ENCODE results near the gene GRID1.
"Not testable (repeated sequence)": the region's sequence is repeated elsewhere in the genome, so short reads cannot be mapped to it uniquely, and the experiment has no call there.

Gene GRID1

GRCh38 chr10:86100581-86101061 is 266.0 kb downstream of the GRID1 start:
- Histone ChIP-seq H3K27me3 (ENCODE audit: insufficient read depth, low read length) (no peaks in the 10 kb centered on the region), H3K36me3 (ENCODE audit: insufficient read depth, low read depth, low read length) (no peaks in the 10 kb centered on the region), H3K4me1 (ENCODE audit: insufficient read depth, low read length) (no peaks in the 10 kb centered on the region), H3K9me3 (ENCODE audit: insufficient read depth, low read depth, low read length) (no peaks in the 10 kb centered on the region), H3K9ac (ENCODE audit: low read depth, low read length) (no peak overlapping the region), H3K27ac (ENCODE audit: low read length) (no peak overlapping the region), H3K4me3 (ENCODE audit: low read length) (no peak overlapping the region)

DNA sequence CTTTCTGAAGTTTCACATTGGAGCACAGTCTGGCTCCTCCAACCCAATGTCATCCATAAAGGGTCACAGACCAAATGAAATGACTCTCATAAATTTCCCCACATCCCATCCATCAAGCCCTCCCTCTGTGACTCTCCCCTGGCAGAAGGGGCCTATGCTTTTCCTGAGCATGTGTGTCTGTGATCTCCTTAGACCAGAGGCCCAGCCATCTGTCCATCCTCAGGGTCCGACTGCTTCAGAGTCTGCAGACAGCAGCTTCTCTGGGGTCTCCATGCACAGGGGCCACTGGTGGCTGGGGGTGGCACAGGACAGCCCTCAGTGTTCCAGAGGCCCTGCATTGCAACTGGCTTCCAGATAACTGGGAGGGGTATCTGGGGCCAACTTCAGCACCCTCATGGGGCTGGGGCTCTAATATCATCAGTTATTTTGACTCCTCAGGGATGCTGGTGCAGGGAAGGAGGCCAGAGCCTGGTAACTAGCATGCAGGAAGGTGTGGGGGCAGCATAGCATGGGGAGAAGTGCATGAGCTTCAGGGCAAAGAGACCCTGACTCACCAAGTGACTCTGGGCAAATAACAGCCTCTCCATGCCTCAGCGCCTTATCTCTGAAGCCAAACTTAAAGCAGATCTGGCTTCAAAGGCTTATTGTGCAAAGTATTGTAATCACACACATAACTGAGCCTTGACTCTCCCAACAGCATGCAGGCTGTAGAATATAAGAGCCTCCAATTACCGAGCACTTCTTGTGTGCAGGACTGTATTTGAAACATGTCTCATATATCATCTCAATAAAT is 266.9 kb downstream of the GRID1 start:
- no peak overlapping the region for H3K4me3 ChIP-seq (ENCODE audit: low read length)
- no peak overlapping the region for H3K9ac ChIP-seq (ENCODE audit: low read depth, low read length)
- H3K36me3 ChIP-seq (ENCODE audit: insufficient read depth, low read depth, low read length): no peaks in the 10 kb centered on the region
- no peak overlapping the region for H3K27ac ChIP-seq (ENCODE audit: low read length)
- no peaks in the 10 kb centered on the region for H3K4me1 ChIP-seq (ENCODE audit: insufficient read depth, low read length)
- H3K27me3 ChIP-seq (ENCODE audit: insufficient read depth, low read length): no peaks in the 10 kb centered on the region
- H3K9me3 ChIP-seq (ENCODE audit: insufficient read depth, low read depth, low read length): no peaks in the 10 kb centered on the region

DNA sequence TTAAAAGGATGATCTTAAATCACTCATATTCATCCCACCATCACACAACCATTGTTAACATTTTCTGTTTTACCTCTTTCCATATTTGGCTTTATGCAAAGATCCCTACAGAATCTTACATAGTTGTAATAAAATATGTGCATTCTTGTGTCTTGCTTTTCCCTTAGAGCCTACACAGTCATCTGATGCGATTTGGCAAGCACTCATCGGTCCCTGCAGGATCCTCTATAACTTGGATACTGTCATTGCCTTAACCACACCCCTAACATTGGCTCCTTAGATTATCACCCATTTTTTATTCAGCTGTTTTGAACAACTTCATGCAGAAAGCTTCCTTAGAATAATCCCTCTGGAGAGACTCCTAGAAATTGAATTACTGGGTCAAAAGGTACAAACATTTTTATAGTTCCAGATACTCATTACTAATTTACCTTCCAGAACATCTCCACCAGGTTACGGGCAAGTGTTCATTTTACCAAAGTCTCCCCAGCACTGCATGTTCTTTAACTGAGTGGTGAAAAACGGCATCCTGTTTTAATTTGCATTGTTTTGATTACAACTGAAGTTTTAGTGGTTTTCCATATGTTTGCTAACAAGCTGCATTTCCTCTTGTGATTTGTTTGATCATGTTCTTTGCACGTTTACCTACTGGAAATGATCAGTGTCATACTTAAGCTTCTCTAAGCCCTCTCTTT is 268.3 kb downstream of the GRID1 start:
- Histone ChIP-seq H3K9ac (ENCODE audit: low read depth, low read length) (no peak overlapping the region), H3K27ac (ENCODE audit: low read length) (no peak overlapping the region), H3K4me1 (ENCODE audit: insufficient read depth, low read length) (no peaks in the 10 kb centered on the region), H3K36me3 (ENCODE audit: insufficient read depth, low read depth, low read length) (no peaks in the 10 kb centered on the region), H3K9me3 (ENCODE audit: insufficient read depth, low read depth, low read length) (no peaks in the 10 kb centered on the region), H3K4me3 (ENCODE audit: low read length) (no peak overlapping the region), H3K27me3 (ENCODE audit: insufficient read depth, low read length) (no peaks in the 10 kb centered on the region)

- H3K9ac ChIP-seq (ENCODE audit: low read depth, low read length); H3K4me1 ChIP-seq (ENCODE audit: insufficient read depth, low read length); H3K27ac ChIP-seq (ENCODE audit: low read length); H3K36me3 ChIP-seq (ENCODE audit: insufficient read depth, low read depth, low read length); H3K9me3 ChIP-seq (ENCODE audit: insufficient read depth, low read depth, low read length); H3K4me3 ChIP-seq (ENCODE audit: low read length); H3K27me3 ChIP-seq (ENCODE audit: insufficient read depth, low read length): not testable (repeated sequence)
Measured at GRCh38 chr10:86095061-86095460, 271.5 kb downstream of the GRID1 start.

- H3K4me1 ChIP-seq (ENCODE audit: insufficient read depth, low read length); H3K9me3 ChIP-seq (ENCODE audit: insufficient read depth, low read depth, low read length); H3K27me3 ChIP-seq (ENCODE audit: insufficient read depth, low read length); H3K4me3 ChIP-seq (ENCODE audit: low read length); H3K36me3 ChIP-seq (ENCODE audit: insufficient read depth, low read depth, low read length); H3K9ac ChIP-seq (ENCODE audit: low read depth, low read length); H3K27ac ChIP-seq (ENCODE audit: low read length): not testable (repeated sequence)
Measured at GRCh38 chr10:86092311-86092710, 274.3 kb downstream of the GRID1 start.

DNA sequence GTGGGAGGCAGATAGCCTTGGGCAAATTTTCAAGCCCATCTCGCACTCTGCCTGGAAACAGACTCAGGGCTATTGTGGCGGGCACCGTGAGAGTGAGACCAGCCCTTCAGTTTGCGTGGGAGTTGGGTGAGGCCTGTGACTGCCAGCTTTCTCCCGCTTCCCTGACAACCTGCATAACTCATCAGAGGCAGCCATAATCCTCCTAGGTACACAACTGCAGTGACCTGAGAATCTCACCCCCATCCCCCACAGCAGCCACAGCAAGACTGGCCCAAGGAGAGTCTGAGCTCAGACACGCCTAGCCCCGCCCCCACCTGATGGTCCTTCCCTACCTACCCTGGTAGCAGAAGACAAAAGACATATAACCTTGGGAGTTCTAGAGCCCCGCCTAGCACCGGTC is 275.4 kb downstream of the GRID1 start:
- Histone ChIP-seq H3K27ac (ENCODE audit: low read length) (no peak overlapping the region), H3K9ac (ENCODE audit: low read depth, low read length) (no peak overlapping the region), H3K9me3 (ENCODE audit: insufficient read depth, low read depth, low read length) (no peaks in the 10 kb centered on the region), H3K4me1 (ENCODE audit: insufficient read depth, low read length) (no peaks in the 10 kb centered on the region), H3K4me3 (ENCODE audit: low read length) (no peak overlapping the region), H3K27me3 (ENCODE audit: insufficient read depth, low read length) (no peaks in the 10 kb centered on the region), H3K36me3 (ENCODE audit: insufficient read depth, low read depth, low read length) (no peaks in the 10 kb centered on the region)

GRCh38 chr10:86090807-86091206 is 275.8 kb downstream of the GRID1 start:
- H3K27me3 ChIP-seq (ENCODE audit: insufficient read depth, low read length): no peaks in the 10 kb centered on the region
- H3K4me1 ChIP-seq (ENCODE audit: insufficient read depth, low read length): no peaks in the 10 kb centered on the region
- H3K4me3 ChIP-seq (ENCODE audit: low read length): no peak overlapping the region
- H3K9me3 ChIP-seq (ENCODE audit: insufficient read depth, low read depth, low read length): no peaks in the 10 kb centered on the region
- H3K36me3 ChIP-seq (ENCODE audit: insufficient read depth, low read depth, low read length): no peaks in the 10 kb centered on the region
- H3K27ac ChIP-seq (ENCODE audit: low read length): no peak overlapping the region
- no peak overlapping the region for H3K9ac ChIP-seq (ENCODE audit: low read depth, low read length)

- Histone ChIP-seq H3K27ac (ENCODE audit: low read length) (no peak overlapping the region), H3K4me3 (ENCODE audit: low read length) (no peak overlapping the region), H3K36me3 (ENCODE audit: insufficient read depth, low read depth, low read length) (no peaks in the 10 kb centered on the region), H3K4me1 (ENCODE audit: insufficient read depth, low read length) (no peaks in the 10 kb centered on the region), H3K27me3 (ENCODE audit: insufficient read depth, low read length) (no peaks in the 10 kb centered on the region), H3K9me3 (ENCODE audit: insufficient read depth, low read depth, low read length) (no peaks in the 10 kb centered on the region), H3K9ac (ENCODE audit: low read depth, low read length) (no peak overlapping the region)
Measured at GRCh38 chr10:86087716-86088115, 278.9 kb downstream of the GRID1 start.

DNA sequence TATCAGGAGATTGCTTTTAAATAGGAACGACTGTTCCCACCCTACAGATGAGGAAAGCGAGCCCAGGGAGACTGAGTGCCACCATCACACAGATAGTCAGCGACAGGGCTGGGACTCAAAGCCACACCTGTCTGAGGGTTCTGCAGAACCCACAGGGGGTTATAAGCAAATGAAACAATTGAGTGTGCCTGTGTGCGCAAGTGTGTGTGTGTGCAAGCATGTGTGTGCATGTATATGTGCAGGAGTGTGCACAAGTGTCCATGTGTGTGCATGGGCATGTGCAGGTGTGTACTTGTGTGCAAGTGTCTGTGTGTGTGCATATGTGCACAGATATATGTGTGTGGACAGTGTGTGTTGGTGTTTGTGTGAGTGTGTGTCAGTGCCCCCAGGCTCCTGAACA is 280.2 kb downstream of the GRID1 start:
- Histone ChIP-seq H3K27me3 (ENCODE audit: insufficient read depth, low read length) (no peaks in the 10 kb centered on the region), H3K9ac (ENCODE audit: low read depth, low read length) (no peak overlapping the region), H3K27ac (ENCODE audit: low read length) (no peak overlapping the region), H3K9me3 (ENCODE audit: insufficient read depth, low read depth, low read length) (no peaks in the 10 kb centered on the region), H3K4me3 (ENCODE audit: low read length) (no peak overlapping the region), H3K4me1 (ENCODE audit: insufficient read depth, low read length) (no peaks in the 10 kb centered on the region), H3K36me3 (ENCODE audit: insufficient read depth, low read depth, low read length) (no peaks in the 10 kb centered on the region)

- H3K9me3 ChIP-seq (ENCODE audit: insufficient read depth, low read depth, low read length): no peaks in the 10 kb centered on the region
- H3K27ac ChIP-seq (ENCODE audit: low read length): no peak overlapping the region
- no peaks in the 10 kb centered on the region for H3K27me3 ChIP-seq (ENCODE audit: insufficient read depth, low read length)
- no peak overlapping the region for H3K9ac ChIP-seq (ENCODE audit: low read depth, low read length)
- H3K4me1 ChIP-seq (ENCODE audit: insufficient read depth, low read length): no peaks in the 10 kb centered on the region
- H3K4me3 ChIP-seq (ENCODE audit: low read length): no peak overlapping the region
- H3K36me3 ChIP-seq (ENCODE audit: insufficient read depth, low read depth, low read length): no peaks in the 10 kb centered on the region
Measured at GRCh38 chr10:86085686-86086085, 280.9 kb downstream of the GRID1 start.

GRCh38 chr10:86085136-86085535 is 281.5 kb downstream of the GRID1 start:
- no peak overlapping the region for H3K9ac ChIP-seq (ENCODE audit: low read depth, low read length)
- no peak overlapping the region for H3K27ac ChIP-seq (ENCODE audit: low read length)

GRCh38 chr10:86084585-86084984 is 282.0 kb downstream of the GRID1 start:
- Histone ChIP-seq H3K36me3 (ENCODE audit: insufficient read depth, low read depth, low read length) (no peaks in the 10 kb centered on the region), H3K27ac (ENCODE audit: low read length) (no peak overlapping the region), H3K4me1 (ENCODE audit: insufficient read depth, low read length) (no peaks in the 10 kb centered on the region), H3K9ac (ENCODE audit: low read depth, low read length) (no peak overlapping the region), H3K4me3 (ENCODE audit: low read length) (no peak overlapping the region), H3K27me3 (ENCODE audit: insufficient read depth, low read length) (no peaks in the 10 kb centered on the region), H3K9me3 (ENCODE audit: insufficient read depth, low read depth, low read length) (no peaks in the 10 kb centered on the region)

More at GRCh38 chr10:86085136-86085535, 281.5 kb downstream of the GRID1 start:
- Histone ChIP-seq H3K9me3 (ENCODE audit: insufficient read depth, low read depth, low read length) (no peaks in the 10 kb centered on the region), H3K27me3 (ENCODE audit: insufficient read depth, low read length) (no peaks in the 10 kb centered on the region), H3K36me3 (ENCODE audit: insufficient read depth, low read depth, low read length) (no peaks in the 10 kb centered on the region), H3K4me3 (ENCODE audit: low read length) (no peak overlapping the region), H3K4me1 (ENCODE audit: insufficient read depth, low read length) (no peaks in the 10 kb centered on the region)

Data from iPS-20b (cell line).